SK-N-MC (cell line): ENCODE measurements around the gene BEND6.

Source experiments
- DNase-seq: peaks from one replicate; pipeline ENCODE4 v3.0.0-alpha.2; 2011; ENCODE audit warnings: low read depth, low spot score
- H3K27ac ChIP-seq: fragments of 200-600 bp; sonication (generic); 2 replicates; pipeline ENCODE4 v1.5.1; 2016; ENCODE audit warnings: mixed run types
- H3K36me3 ChIP-seq: fragments of 200-600 bp; sonication (generic); 2 replicates; pipeline ENCODE4 v1.6.1; 2017; ENCODE audit warnings: antibody characterized with exemption, low read length, mixed read lengths; ENCODE audit not compliant: insufficient read depth
- H3K4me3 ChIP-seq: fragments of 200-600 bp; sonication (generic); 2 replicates; pipeline ENCODE4 v1.5.1; 2016
- H3K9ac ChIP-seq: fragments of 200-600 bp; sonication (generic); 2 replicates; pipeline ENCODE4 v1.8.0; 2017; ENCODE audit warnings: mixed run types, mixed read lengths; ENCODE audit not compliant: insufficient read length
- H3K9me3 ChIP-seq: fragments of 200-600 bp; sonication (generic); 2 replicates; pipeline ENCODE4 v1.6.1; 2017; ENCODE audit warnings: low read depth, mild to moderate bottlenecking, antibody characterized with exemption, low read length, moderate library complexity, mixed read lengths
- EZH2 ChIP-seq: fragments of 200-600 bp; sonication (generic); IDR thresholded peaks from one replicate; pipeline ENCODE4 v1.6.1; 2017; ENCODE audit warnings: antibody characterized with exemption
- FOXP2 ChIP-seq: optimal IDR thresholded peaks from 2 replicates; pipeline ENCODE3; 2011; ENCODE audit warnings: mild to moderate bottlenecking, moderate library complexity; ENCODE audit not compliant: insufficient read depth; ENCODE audit errors: extremely low read length, control extremely low read depth
- POLR2AphosphoS5 ChIP-seq: IDR thresholded peaks from 2 replicates; pipeline ENCODE4 v1.6.1; 2012; ENCODE audit warnings: mild to moderate bottlenecking, low read depth, low read length, borderline replicate concordance

Gene BEND6

DNA sequence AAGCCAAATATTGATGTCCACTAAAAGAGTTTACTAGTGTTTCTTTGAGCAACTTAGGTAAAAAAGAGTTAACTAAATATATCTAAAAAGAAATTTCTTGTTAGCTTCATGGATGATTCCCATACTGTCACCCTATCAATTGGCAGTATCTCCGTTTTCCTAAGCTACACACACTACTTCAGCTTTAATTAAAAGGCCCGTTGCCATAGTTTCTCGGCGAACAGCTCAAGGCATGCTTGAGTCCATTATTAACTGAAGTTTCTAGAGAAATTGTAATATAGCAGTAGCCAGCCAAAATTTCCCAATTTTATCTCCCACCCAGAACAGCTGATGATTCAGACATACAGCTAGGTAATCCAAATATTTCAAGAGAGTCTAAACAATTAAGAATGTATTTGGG lies 20.0 kb upstream of the BEND6 start:
- no peak for DNase-seq
- H3K9ac ChIP-seq = no peak overlapping the region
- TF ChIP-seq POLR2AphosphoS5 (no peak), EZH2 (no peak), FOXP2 (no peak)

DNA sequence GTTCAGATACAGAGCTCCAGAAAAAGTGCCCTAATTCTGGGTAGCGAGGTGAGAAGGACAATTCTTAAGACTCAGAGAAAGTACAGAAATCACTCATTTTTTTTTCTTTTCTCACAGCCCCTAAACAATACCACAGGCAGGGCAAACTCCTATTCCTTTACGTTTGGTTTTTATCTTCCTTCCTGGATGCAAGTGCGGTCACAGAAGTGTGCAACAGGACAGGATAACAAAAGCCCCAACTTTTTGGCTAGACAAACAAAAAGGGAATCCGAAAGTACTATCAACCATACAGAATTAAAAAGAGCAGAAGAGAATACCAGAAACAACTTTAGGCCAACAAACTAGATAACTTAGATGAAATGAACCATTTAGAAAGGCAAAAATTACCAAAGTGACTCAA lies 18.4 kb upstream of the BEND6 start:
- Histone ChIP-seq H3K4me3 (no peak overlapping the region), H3K27ac (no peak overlapping the region), H3K9ac (no peak overlapping the region), H3K36me3 (no peaks in the 10 kb centered on the region), H3K9me3 (no peaks in the 10 kb centered on the region; the same call in 1 of the 2 replicates)
- no peak for TF ChIP-seq FOXP2
- no peak for TF ChIP-seq POLR2AphosphoS5
- TF ChIP-seq EZH2 = no peak
- DNase-seq = no peak

More for the DNA sequence above, 20.0 kb upstream of the BEND6 start:
- Histone ChIP-seq H3K27ac (no peak overlapping the region), H3K4me3 (no peak overlapping the region), H3K36me3 (no peaks in the 10 kb centered on the region), H3K9me3 (no peaks in the 10 kb centered on the region)

DNA sequence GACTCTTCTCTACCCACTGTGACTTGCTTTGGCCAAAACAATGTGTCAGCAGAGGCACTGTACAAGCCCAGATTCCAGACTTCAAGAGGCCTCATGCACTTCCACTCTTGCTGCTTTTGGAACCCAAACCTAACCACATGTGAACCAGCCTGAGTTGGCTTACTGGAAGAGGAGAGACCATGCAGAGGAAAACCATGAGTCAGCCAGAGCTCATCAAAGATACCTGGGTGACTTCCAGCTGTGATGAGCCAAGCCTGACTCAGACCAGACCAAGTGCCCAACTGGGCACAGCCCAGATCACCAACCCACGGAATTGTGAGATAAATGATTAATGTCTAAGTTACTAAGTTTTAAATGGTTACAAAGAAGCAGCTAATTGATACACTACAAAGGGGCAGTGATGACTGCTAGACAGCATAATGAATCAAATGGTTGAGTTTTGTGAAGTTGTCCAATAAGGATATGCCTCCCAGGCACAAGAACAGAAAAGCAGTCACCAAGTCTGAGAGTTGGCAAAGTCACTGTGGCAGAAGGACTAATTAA lies 16.2 kb upstream of the BEND6 start:
- no peak overlapping the region for H3K4me3 ChIP-seq
- peaks cover 2% of the 10 kb centered on the region; the same call in 1 of the 2 replicates for H3K9me3 ChIP-seq
- H3K9ac ChIP-seq = no peak overlapping the region
- TF ChIP-seq POLR2AphosphoS5 = no peak
- no peak for TF ChIP-seq EZH2
- no peak for TF ChIP-seq FOXP2
- H3K27ac ChIP-seq = no peak overlapping the region
- no peaks in the 10 kb centered on the region for H3K36me3 ChIP-seq
- DNase-seq = no peak

DNA sequence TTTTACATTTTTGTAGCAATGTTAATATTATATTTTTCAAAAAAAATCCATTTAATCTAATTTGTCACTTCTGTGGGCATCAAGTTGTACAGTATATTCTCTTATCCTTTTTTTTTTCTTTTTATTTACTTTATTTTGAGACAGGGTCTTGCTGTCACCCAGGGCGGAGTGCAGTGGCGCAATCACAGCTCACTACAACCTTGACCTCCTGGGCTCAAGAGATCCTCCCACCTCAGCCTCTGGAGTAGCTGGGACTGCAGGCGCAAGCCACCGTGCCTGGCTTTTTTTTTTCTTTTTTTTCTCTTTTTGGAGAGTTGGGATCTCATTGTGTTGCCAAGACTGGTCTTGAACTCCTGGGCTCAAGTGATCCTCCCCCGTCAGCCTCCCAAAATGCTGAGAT lies 14.4 kb upstream of the BEND6 start:
- no peak for DNase-seq
- Histone ChIP-seq H3K4me3 (no peak overlapping the region), H3K9ac (no peak overlapping the region), H3K36me3 (no peaks in the 10 kb centered on the region), H3K9me3 (peaks cover 2% of the 10 kb centered on the region; the same call in 1 of the 2 replicates), H3K27ac (no peak overlapping the region)
- TF ChIP-seq EZH2 (no peak), FOXP2 (no peak), POLR2AphosphoS5 (no peak)

DNA sequence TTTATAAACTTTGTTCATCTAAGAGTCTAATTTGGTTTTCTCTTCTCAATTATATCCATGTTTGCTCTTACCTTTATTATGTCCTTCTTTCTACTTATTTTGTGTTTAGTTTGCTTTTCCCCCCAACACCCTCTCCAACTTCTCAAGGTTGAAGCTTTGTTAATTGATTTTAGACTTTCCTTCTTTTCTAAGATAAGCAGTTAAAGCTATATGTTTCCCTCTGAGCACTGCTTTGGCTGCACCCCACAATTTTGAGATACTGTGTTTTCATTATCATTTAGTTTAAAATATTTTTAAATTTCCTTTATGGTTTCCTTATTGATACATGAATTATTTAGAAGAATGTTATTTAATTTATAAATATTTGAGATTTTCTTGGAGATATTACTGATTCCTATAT lies 13.9 kb upstream of the BEND6 start:
- TF ChIP-seq POLR2AphosphoS5 = no peak
- TF ChIP-seq FOXP2 = no peak
- no peak for TF ChIP-seq EZH2
- Histone ChIP-seq H3K9ac (no peak overlapping the region), H3K4me3 (no peak overlapping the region), H3K27ac (no peak overlapping the region), H3K36me3 (no peaks in the 10 kb centered on the region), H3K9me3 (peaks cover 2% of the 10 kb centered on the region; the same call in 1 of the 2 replicates)
- no peak for DNase-seq

DNA sequence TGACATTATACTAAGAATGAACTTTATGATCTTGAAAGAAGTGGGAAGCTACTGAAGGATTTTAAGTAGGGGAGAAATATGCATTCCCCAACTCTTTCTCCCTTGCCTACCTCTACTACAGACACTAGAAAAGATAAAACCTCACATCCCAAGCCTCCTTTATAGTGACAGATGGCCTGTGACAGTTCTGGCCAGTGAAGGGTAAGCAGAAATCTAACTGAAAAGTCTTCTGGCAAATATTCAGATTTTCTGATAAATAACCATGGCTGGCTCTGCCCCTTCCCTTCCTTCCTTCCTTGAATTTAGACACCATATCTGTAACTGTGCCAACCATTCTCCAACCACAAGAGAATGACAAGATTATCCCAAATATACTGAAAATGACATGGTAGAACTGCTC lies 10.2 kb upstream of the BEND6 start:
- Histone ChIP-seq H3K9me3 (peaks cover 2% of the 10 kb centered on the region; the same call in 1 of the 2 replicates), H3K27ac (no peak overlapping the region), H3K9ac (no peak overlapping the region), H3K4me3 (no peak overlapping the region), H3K36me3 (no peaks in the 10 kb centered on the region; the same call in 1 of the 2 replicates)
- TF ChIP-seq EZH2 (no peak), POLR2AphosphoS5 (no peak), FOXP2 (no peak)
- DNase-seq = no peak

DNA sequence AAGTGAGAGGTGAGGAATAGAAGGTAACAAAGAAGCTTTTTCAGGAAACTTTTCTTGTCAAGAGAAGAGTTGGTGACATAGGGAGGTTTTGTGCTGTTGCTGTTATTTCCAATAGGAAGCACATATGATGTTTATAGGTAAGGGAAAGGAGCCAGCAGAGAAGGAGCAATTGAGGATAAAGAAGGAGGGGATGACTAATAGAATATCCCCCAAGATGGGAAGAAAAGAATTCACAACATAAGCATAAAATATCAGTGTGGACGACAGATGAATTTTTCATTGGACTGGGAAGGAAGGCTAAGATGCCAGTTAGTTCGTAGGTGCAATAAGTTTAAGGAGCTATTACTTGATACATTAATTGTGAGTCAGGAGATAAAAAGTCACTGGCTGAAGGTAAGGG lies 8.5 kb upstream of the BEND6 start:
- Histone ChIP-seq H3K9ac (no peak overlapping the region), H3K9me3 (peaks cover 2% of the 10 kb centered on the region; the same call in 1 of the 2 replicates), H3K4me3 (no peak overlapping the region), H3K27ac (no peak overlapping the region), H3K36me3 (peaks cover 10% of the 10 kb centered on the region; the same call in 1 of the 2 replicates)
- no peak for TF ChIP-seq FOXP2
- no peak for TF ChIP-seq EZH2
- TF ChIP-seq POLR2AphosphoS5 = no peak
- DNase-seq = no peak

DNA sequence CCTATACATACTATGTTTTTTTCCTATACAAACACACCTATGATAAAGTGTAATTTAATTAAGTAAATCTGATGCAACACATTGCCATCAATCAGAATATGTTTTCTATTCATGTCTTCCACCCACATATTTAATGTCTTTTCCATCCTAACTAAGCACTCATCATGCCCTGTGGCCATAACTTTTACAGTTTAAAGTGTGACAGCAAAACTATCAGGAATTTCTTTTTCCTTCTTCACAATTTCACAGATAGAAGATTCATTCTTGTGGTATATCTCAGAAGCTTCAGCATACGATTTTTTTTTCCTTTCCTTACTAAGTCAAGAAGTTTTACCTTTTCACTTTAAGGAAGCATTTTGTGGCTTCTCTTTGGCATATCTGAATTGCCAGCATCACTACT lies 7.0 kb upstream of the BEND6 start:
- DNase-seq = no peak
- TF ChIP-seq FOXP2 (no peak), POLR2AphosphoS5 (no peak), EZH2 (no peak)
- no peak overlapping the region for H3K27ac ChIP-seq

DNA sequence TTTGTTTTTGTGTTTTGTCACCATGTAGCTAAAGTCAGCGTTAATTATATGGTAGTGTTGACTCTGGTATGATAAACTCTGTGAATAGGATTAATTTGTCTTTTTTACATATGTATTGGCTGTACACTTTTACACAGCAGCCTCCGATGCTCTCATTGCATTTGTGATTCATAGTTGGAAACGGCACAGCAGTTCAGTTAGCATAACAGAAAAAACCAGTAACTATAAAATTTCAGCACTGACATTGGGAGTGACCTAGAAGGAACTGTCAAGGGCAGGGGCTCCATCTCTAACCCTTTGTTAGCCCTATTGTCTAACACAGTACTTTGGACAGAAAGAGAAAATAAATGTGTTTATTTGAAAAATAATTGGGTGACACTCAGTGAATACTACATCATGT lies 5.6 kb upstream of the BEND6 start:
- no peak for DNase-seq
- H3K27ac ChIP-seq = no peak overlapping the region
- no peak overlapping the region for H3K9ac ChIP-seq
- no peak for TF ChIP-seq EZH2
- TF ChIP-seq POLR2AphosphoS5 = no peak
- no peak for TF ChIP-seq FOXP2
- H3K4me3 ChIP-seq = no peak overlapping the region
- peaks cover 10% of the 10 kb centered on the region; the same call in 1 of the 2 replicates for H3K36me3 ChIP-seq
- no peaks in the 10 kb centered on the region for H3K9me3 ChIP-seq

More for the DNA sequence above, 7.0 kb upstream of the BEND6 start:
- Histone ChIP-seq H3K4me3 (no peak overlapping the region), H3K9ac (no peak overlapping the region), H3K9me3 (no peaks in the 10 kb centered on the region), H3K36me3 (peaks cover 10% of the 10 kb centered on the region; the same call in 1 of the 2 replicates)
